Measurements from ENCODE around the gene BRINP3. TPM values are rescaled to one million over a fixed set of nuclear protein-coding genes. Genes with fewer than 3 reads are reported as not detected.
"Not testable (repeated sequence)": the region's sequence is repeated elsewhere in the genome, so short reads cannot be mapped to it uniquely, and the experiment has no call there.

Gene BRINP3
- polyA plus RNA-seq, 1 donor from 2014 or later, result 7.7 TPM

- no peak overlapping the region for H2AFZ ChIP-seq (ENCODE audit: low read depth, low read length)
- H3K9me2 ChIP-seq (ENCODE audit: insufficient read depth, low read length), result no peaks in the 10 kb centered on the region
- no peaks in the 10 kb centered on the region for H4K20me1 ChIP-seq (ENCODE audit: insufficient read depth)
- no peak overlapping the region for H3K4me3 ChIP-seq (ENCODE audit: low read length)
- H3K9ac ChIP-seq (ENCODE audit: low read length), result no peak overlapping the region
- no peaks in the 10 kb centered on the region for H3K79me2 ChIP-seq (replicated peaks; ENCODE audit: insufficient read depth, low read length)
- H3K27ac ChIP-seq (ENCODE audit: low read length), result no peak overlapping the region
- H3F3A ChIP-seq (ENCODE audit: insufficient read depth, low read length, poor library complexity, severe bottlenecking), result no peaks in the 10 kb centered on the region
- no peaks in the 10 kb centered on the region for H3K36me3 ChIP-seq (ENCODE audit: insufficient read depth, low read length)
- no peak overlapping the region for H3K4me2 ChIP-seq (ENCODE audit: low read length)
- H3K27me3 ChIP-seq (ENCODE audit: insufficient read depth, low read depth, low read length), result no peaks in the 10 kb centered on the region
- TF ChIP-seq EP300 (conservative IDR thresholded peaks at IDR 0.05; ENCODE audit: poor library complexity, severe bottlenecking) (no peak), MXI1 (conservative IDR thresholded peaks at IDR 0.05; ENCODE audit: poor library complexity, severe bottlenecking) (no peak), EZH2 (IDR thresholded peaks at IDR 0.05; ENCODE audit: borderline replicate concordance, insufficient read depth, low read length, poor library complexity, severe bottlenecking) (no peak), TAF1 (IDR thresholded peaks at IDR 0.05; ENCODE audit: low read depth) (no peak), SMC3 (conservative IDR thresholded peaks at IDR 0.05; ENCODE audit: poor library complexity) (no peak), RAD21 (conservative IDR thresholded peaks at IDR 0.05) (no peak)
- TF ChIP-seq, protein P1, sequence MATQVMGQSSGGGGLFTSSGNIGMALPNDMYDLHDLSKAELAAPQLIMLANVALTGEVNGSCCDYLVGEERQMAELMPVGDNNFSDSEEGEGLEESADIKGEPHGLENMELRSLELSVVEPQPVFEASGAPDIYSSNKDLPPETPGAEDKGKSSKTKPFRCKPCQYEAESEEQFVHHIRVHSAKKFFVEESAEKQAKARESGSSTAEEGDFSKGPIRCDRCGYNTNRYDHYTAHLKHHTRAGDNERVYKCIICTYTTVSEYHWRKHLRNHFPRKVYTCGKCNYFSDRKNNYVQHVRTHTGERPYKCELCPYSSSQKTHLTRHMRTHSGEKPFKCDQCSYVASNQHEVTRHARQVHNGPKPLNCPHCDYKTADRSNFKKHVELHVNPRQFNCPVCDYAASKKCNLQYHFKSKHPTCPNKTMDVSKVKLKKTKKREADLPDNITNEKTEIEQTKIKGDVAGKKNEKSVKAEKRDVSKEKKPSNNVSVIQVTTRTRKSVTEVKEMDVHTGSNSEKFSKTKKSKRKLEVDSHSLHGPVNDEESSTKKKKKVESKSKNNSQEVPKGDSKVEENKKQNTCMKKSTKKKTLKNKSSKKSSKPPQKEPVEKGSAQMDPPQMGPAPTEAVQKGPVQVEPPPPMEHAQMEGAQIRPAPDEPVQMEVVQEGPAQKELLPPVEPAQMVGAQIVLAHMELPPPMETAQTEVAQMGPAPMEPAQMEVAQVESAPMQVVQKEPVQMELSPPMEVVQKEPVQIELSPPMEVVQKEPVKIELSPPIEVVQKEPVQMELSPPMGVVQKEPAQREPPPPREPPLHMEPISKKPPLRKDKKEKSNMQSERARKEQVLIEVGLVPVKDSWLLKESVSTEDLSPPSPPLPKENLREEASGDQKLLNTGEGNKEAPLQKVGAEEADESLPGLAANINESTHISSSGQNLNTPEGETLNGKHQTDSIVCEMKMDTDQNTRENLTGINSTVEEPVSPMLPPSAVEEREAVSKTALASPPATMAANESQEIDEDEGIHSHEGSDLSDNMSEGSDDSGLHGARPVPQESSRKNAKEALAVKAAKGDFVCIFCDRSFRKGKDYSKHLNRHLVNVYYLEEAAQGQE (IDR thresholded peaks at IDR 0.05; ENCODE audit: borderline replicate concordance), result no peak
- H3K9me3 ChIP-seq (ENCODE audit: low read length), result no peaks in the 10 kb centered on the region
Observed at GRCh38 chr1:190126728-190127127, 350.9 kb downstream of the BRINP3 start.

DNA sequence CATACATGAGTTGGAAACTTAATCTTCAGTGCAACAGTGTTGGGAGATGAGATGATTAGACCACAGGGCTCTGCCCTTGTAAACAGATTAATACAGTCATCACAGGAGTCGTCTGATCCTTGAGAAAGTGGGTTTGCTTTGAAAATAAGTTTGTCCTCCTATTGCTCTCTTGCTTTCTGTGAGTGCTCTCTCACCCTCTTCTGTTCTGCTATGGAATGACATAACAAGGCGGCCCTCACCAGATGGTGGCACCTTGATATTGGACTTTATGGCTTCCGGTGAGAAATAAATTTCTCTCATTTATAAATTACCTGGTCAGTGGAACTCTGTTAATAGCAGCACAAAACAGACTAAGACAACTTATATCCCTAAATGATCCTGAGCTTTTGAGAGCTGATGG, 353.6 kb downstream of the BRINP3 start:
- Histone ChIP-seq H3K9me2 (ENCODE audit: insufficient read depth, low read length) (no peaks in the 10 kb centered on the region), H3K79me2 (replicated peaks; ENCODE audit: insufficient read depth, low read length) (no peaks in the 10 kb centered on the region), H3K4me3 (ENCODE audit: low read length) (no peak overlapping the region), H4K20me1 (ENCODE audit: insufficient read depth) (no peaks in the 10 kb centered on the region), H3K4me2 (ENCODE audit: low read length) (no peak overlapping the region), H3K9me3 (ENCODE audit: low read length) (no peaks in the 10 kb centered on the region), H3K36me3 (ENCODE audit: insufficient read depth, low read length) (no peaks in the 10 kb centered on the region), H2AFZ (ENCODE audit: low read depth, low read length) (no peak overlapping the region), H3K9ac (ENCODE audit: low read length) (no peak overlapping the region), H3K27me3 (ENCODE audit: insufficient read depth, low read depth, low read length) (no peaks in the 10 kb centered on the region), H3K27ac (ENCODE audit: low read length) (no peak overlapping the region), H3F3A (ENCODE audit: insufficient read depth, low read length, poor library complexity, severe bottlenecking) (no peaks in the 10 kb centered on the region)
- TF ChIP-seq EZH2 (IDR thresholded peaks at IDR 0.05; ENCODE audit: borderline replicate concordance, insufficient read depth, low read length, poor library complexity, severe bottlenecking), result no peak
- TF ChIP-seq TAF1 (IDR thresholded peaks at IDR 0.05; ENCODE audit: low read depth), result no peak
- TF ChIP-seq, protein P1 (IDR thresholded peaks at IDR 0.05; ENCODE audit: borderline replicate concordance), result no peak
- TF ChIP-seq POLR2AphosphoS5 (IDR thresholded peaks at IDR 0.05), result no peak
- TF ChIP-seq SMC3 (conservative IDR thresholded peaks at IDR 0.05; ENCODE audit: poor library complexity), result no peak
- no peak for TF ChIP-seq RAD21 (conservative IDR thresholded peaks at IDR 0.05)
- TF ChIP-seq CTCF (IDR thresholded peaks at IDR 0.05; ENCODE audit: poor library complexity, severe bottlenecking), result no peak
- TF ChIP-seq EP300 (conservative IDR thresholded peaks at IDR 0.05; ENCODE audit: poor library complexity, severe bottlenecking), result no peak
- TF ChIP-seq MXI1 (conservative IDR thresholded peaks at IDR 0.05; ENCODE audit: poor library complexity, severe bottlenecking), result no peak

GRCh38 chr1:190120564-190120963, 357.1 kb downstream of the BRINP3 start:
- not testable (repeated sequence) for H3K9me3 ChIP-seq (ENCODE audit: low read length); H4K20me1 ChIP-seq (ENCODE audit: insufficient read depth); H3K27me3 ChIP-seq (ENCODE audit: insufficient read depth, low read depth, low read length)

More at GRCh38 chr1:190120564-190120963, 357.1 kb downstream of the BRINP3 start:
- H3K9me2 ChIP-seq (ENCODE audit: insufficient read depth, low read length); H3K27ac ChIP-seq (ENCODE audit: low read length); H3K4me3 ChIP-seq (ENCODE audit: low read length); H3K36me3 ChIP-seq (ENCODE audit: insufficient read depth, low read length); H3K9ac ChIP-seq (ENCODE audit: low read length); H3K79me2 ChIP-seq (replicated peaks; ENCODE audit: insufficient read depth, low read length); H3F3A ChIP-seq (ENCODE audit: insufficient read depth, low read length, poor library complexity, severe bottlenecking); H3K4me2 ChIP-seq (ENCODE audit: low read length); H2AFZ ChIP-seq (ENCODE audit: low read depth, low read length): not testable (repeated sequence)
